Calu3 (cell line): ENCODE data around the gene NGEF. TPM values are rescaled to one million over a fixed set of nuclear protein-coding genes. Genes with fewer than 3 reads are reported as not detected.

Experiments
- BruUV-seq: library from RNA; stranded (reverse); fragments of 400-500 nt; replicated peaks from 2 replicates; lab custom pipeline; 2021; lab: Mats Ljungman, UMichigan
- CTCF ChIA-PET: fragments of 300-600 bp; sonication (Branson Sonifier 250); formaldehyde crosslinking; loops from one replicate; lab custom pipeline; 2022; ENCODE audit warnings: antibody characterized with exemption; lab: Charles Lee
- DNase-seq: peaks from one replicate; pipeline ENCODE4 v3.0.0; 2022
- H3K27ac Mint-ChIP-seq: one replicate; pipeline ENCODE4 v1.8.0; 2022; ENCODE audit warnings: mixed read lengths; ENCODE audit not compliant: unreplicated experiment
- H3K27me3 Mint-ChIP-seq: one replicate; pipeline ENCODE4 v1.8.0; 2022; ENCODE audit warnings: mixed read lengths; ENCODE audit not compliant: unreplicated experiment
- H3K36me3 Mint-ChIP-seq: one replicate; pipeline ENCODE4 v1.8.0; 2022; ENCODE audit warnings: mild to moderate bottlenecking, moderate library complexity, mixed read lengths; ENCODE audit not compliant: insufficient read depth, unreplicated experiment
- H3K4me1 Mint-ChIP-seq: one replicate; pipeline ENCODE4 v1.8.0; 2022; ENCODE audit warnings: mild to moderate bottlenecking, low read depth, mixed read lengths; ENCODE audit not compliant: unreplicated experiment
- H3K4me3 Mint-ChIP-seq: one replicate; pipeline ENCODE4 v1.8.0; 2022; ENCODE audit warnings: mild to moderate bottlenecking, low read depth, moderate library complexity, mixed read lengths; ENCODE audit not compliant: unreplicated experiment
- H3K9me3 Mint-ChIP-seq: one replicate; pipeline ENCODE4 v1.8.0; 2022; ENCODE audit warnings: low read depth, mixed read lengths; ENCODE audit not compliant: unreplicated experiment
- intact Hi-C: fragments of 100-400 bp; cut with micrococcal nuclease; formaldehyde crosslinking; loops from one replicate; pipeline ENCODE4 v1.10.0; 2022; ENCODE audit not compliant: unreplicated experiment
- total RNA-seq: library from RNA; stranded (reverse); gene quantifications from 2 replicates; pipeline ENCODE4 v1.2.3, GENCODE V29; 2022
- TF ChIP-seq, protein P1 (sequence below): fragments of 200-600 bp; IDR thresholded peaks from one replicate; pipeline ENCODE4 v1.8.0; 2022; ENCODE audit warnings: antibody characterized with exemption; ENCODE audit not compliant: unreplicated experiment

Gene NGEF
- total RNA-seq, 1 experiment from 2014 or later: 1.7 TPM

GRCh38 chr2:233051241-233052149, 38.4 kb upstream of the NGEF start:
- intact Hi-C loops: loop anchor here (10.0 kb wide), 1 partner anchor 197 kb away; no protein-coding TSS in a partner anchor
- no peaks in the 10 kb centered on the region for H3K36me3 Mint-ChIP-seq
- no peaks in the 10 kb centered on the region for H3K9me3 Mint-ChIP-seq
- TF ChIP-seq, protein P1, sequence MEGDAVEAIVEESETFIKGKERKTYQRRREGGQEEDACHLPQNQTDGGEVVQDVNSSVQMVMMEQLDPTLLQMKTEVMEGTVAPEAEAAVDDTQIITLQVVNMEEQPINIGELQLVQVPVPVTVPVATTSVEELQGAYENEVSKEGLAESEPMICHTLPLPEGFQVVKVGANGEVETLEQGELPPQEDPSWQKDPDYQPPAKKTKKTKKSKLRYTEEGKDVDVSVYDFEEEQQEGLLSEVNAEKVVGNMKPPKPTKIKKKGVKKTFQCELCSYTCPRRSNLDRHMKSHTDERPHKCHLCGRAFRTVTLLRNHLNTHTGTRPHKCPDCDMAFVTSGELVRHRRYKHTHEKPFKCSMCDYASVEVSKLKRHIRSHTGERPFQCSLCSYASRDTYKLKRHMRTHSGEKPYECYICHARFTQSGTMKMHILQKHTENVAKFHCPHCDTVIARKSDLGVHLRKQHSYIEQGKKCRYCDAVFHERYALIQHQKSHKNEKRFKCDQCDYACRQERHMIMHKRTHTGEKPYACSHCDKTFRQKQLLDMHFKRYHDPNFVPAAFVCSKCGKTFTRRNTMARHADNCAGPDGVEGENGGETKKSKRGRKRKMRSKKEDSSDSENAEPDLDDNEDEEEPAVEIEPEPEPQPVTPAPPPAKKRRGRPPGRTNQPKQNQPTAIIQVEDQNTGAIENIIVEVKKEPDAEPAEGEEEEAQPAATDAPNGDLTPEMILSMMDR: no peak
- BruUV-seq: no TSS peak
- peaks cover 74% of the 10 kb centered on the region for H3K27me3 Mint-ChIP-seq
- H3K4me3 Mint-ChIP-seq: no peak overlapping the region
- no peak for DNase-seq
- peaks cover 9% of the 10 kb centered on the region for H3K4me1 Mint-ChIP-seq
- CTCF ChIA-PET: interaction anchor here (1.5 kb wide), 1 partner anchor 22 kb away, joined by 4 read pairs; no protein-coding TSS in a partner anchor
- no peak overlapping the region for H3K27ac Mint-ChIP-seq

DNA sequence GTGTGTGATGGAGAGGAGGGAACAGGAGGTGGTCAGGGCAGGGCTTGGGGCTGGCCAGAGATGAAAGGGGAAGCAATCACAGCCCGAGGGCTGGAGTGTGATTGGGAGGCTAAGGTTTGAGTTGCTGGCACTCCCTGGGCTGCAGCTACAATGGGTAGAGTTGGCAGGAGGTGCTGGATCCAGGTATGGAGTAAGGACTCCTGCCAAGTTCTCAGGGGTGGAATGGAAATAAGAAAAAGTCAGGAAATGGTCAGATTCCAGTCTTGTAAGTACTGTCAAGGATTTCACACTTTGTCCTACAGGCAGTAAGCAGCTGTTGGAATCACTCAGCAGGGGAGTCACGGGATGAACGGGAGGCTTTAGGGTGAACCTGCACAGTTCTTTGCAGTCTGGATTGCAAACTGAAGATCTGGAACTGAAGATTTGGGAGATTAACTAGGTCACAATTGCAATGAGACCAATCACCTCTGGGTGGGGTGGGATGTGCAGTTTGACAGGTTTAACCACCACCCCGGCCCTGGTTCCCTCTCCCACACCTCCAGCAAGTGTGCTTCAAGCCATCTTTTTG, 36.2 kb upstream of the NGEF start:
- TF ChIP-seq, protein P1: no peak
- Mint-ChIP-seq H3K4me1 (peaks cover 9% of the 10 kb centered on the region), H3K27ac (no peak overlapping the region), H3K4me3 (no peak overlapping the region), H3K36me3 (no peaks in the 10 kb centered on the region), H3K9me3 (no peaks in the 10 kb centered on the region), H3K27me3 (peaks cover 67% of the 10 kb centered on the region)
- CTCF ChIA-PET: no interaction called here
- intact Hi-C loops: no loop called here
- no peak for DNase-seq
- no TSS peak for BruUV-seq

DNA sequence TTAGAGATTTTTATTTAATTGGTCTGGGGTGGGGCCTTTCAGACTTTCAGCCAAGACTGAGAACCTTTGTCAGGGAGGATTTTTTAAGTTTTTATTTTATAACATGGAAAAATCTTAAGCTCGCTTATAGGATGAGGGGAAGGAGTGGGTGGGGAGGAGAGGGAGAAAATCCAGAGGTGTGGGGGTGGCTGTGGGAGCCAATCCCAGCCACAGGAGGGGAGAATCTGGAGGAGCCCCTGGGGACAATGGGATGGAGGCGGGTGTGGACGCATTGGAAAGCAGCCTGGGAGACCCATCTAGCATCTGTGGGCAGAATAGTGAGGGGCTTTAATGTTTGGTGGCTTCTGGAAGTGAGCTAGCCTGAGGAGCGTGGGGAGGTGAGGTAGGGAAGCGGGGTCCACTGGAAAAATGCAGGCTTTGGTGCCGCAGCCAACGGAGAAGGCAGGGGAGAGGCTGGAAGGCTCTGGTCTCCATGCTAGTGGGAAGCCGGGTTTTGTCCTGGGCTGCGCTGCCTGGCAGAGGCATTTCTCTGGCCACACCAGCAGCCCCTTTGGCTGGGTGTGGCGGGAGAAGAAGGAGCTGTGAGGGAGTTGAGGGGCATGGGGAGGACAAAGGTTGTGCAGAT, 35.6 kb upstream of the NGEF start:
- peaks cover 9% of the 10 kb centered on the region for H3K4me1 Mint-ChIP-seq
- TF ChIP-seq, protein P1: no peak
- H3K4me3 Mint-ChIP-seq: no peak overlapping the region
- no peaks in the 10 kb centered on the region for H3K36me3 Mint-ChIP-seq
- intact Hi-C loops: no loop called here
- no peaks in the 10 kb centered on the region for H3K9me3 Mint-ChIP-seq
- BruUV-seq: no TSS peak
- CTCF ChIA-PET: interaction anchor here (0.5 to 0.6 kb wide), 2 partner anchors 20 to 461 kb away, joined by 4 to 5 read pairs; no protein-coding TSS in a partner anchor
- H3K27me3 Mint-ChIP-seq: peaks cover 68% of the 10 kb centered on the region
- DNase-seq: no peak
- no peak overlapping the region for H3K27ac Mint-ChIP-seq

DNA sequence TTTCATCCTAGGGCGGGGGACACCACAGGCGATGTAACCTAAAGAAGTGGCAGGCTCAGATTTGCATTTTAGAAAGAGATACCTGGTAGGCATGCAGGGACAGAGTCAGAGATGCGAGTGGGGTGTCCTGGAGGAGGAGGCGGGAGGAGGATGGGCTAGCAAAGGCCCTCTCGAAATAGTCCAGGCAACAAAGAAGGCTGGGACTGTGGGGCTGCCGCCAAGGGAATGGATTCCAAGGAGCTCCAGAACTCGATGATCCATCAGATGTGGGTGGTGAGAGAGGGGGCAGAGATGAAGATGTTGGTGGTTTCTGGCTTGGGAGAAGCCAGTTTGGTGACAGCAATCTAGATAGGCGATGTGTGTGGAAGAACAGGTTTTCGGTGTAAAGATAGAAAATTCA, 34.6 kb upstream of the NGEF start:
- CTCF ChIA-PET: no interaction called here
- DNase-seq: no peak
- Mint-ChIP-seq H3K27me3 (peaks cover 78% of the 10 kb centered on the region), H3K4me3 (no peak overlapping the region), H3K9me3 (no peaks in the 10 kb centered on the region), H3K36me3 (no peaks in the 10 kb centered on the region), H3K4me1 (peaks cover 9% of the 10 kb centered on the region), H3K27ac (no peak overlapping the region)
- TF ChIP-seq, protein P1: no peak
- BruUV-seq: no TSS peak
- intact Hi-C loops: no loop called here
